ENCODE data around the gene FAM153A. TPM values are rescaled to one million over a fixed set of nuclear protein-coding genes. Genes with fewer than 3 reads are reported as not detected.
"Not testable (repeated sequence)": the region's sequence is repeated elsewhere in the genome, so short reads cannot be mapped to it uniquely, and the experiment has no call there.

Gene FAM153A
- not detected in 2 replicates for total RNA-seq

- DNase-seq (ENCODE audit: low read depth in 2 of 2), result not testable (repeated sequence)
Measured at GRCh38 chr5:177782792-177783633, at the start of gene FAM153A. Gene FAM153A, minus strand, starts transcription at chr5:177782899.

GRCh38 chr5:177832287-177832686 lies 49.6 kb upstream of the FAM153A start:
- DNase-seq (ENCODE audit: low read depth in 2 of 2), result not testable (repeated sequence)

- not testable (repeated sequence) for DNase-seq (ENCODE audit: low read depth in 2 of 2)
Measured at GRCh38 chr5:177826073-177826472, 43.4 kb upstream of the FAM153A start.

GRCh38 chr5:177824776-177825175 lies 42.1 kb upstream of the FAM153A start:
- DNase-seq (ENCODE audit: low read depth in 2 of 2), result not testable (repeated sequence)

- not testable (repeated sequence) for DNase-seq (ENCODE audit: low read depth in 2 of 2)
Measured at GRCh38 chr5:177822489-177822888, 39.8 kb upstream of the FAM153A start.

DNA sequence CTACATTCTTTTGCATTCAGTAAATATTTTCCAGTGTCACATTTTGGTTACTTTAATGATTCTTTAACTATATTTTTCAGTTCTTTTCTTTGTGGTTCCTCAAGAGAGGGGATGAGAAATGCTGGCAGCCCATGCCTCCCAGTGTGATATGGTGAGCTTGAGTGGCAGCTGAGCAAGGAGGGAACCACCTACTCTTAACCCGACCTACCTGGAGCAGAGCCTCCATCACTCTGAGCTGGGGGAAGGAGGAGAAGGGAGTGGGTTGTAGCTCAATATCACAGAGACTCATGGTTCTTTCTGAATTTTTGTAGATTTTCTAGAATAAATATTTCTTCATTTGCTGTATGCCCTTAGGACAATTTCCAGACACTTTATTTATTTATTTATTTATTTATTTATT lies 37.0 kb upstream of the FAM153A start:
- DNase-seq (ENCODE audit: low read depth in 2 of 2), result not testable (repeated sequence)

DNA sequence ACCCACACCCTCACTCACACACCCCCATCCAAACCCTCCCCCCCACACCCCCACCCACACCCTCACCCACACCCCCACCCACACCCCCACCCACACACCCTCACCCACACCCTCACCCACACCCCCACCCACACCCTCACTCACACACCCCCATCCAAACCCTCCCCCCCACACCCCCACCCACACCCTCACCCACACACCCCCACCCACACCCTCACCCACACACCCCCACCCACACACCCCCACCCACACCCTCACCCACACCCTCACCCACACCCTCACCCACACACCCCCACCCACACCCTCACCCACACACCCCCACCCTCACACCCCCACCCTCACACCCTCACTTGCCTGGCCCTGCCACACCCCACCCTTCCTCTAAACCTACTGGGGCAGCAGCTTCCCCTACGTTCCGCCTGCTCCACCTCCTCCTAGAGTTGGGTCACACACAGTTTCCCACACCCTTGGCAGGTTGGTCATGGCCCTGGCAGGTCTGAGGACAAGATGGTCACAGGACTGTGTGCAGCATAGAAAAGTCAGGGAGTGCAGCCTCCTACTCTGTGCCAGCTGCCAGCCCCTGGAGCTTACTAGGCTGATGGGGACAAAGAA lies 30.2 kb upstream of the FAM153A start:
- not testable (repeated sequence) for DNase-seq (ENCODE audit: low read depth in 2 of 2)

GRCh38 chr5:177812160-177812743 lies 29.6 kb upstream of the FAM153A start:
- DNase-seq (ENCODE audit: low read depth in 2 of 2), result not testable (repeated sequence)

GRCh38 chr5:177809209-177809913 lies 26.7 kb upstream of the FAM153A start:
- DNase-seq (ENCODE audit: low read depth in 2 of 2), result not testable (repeated sequence)

DNA sequence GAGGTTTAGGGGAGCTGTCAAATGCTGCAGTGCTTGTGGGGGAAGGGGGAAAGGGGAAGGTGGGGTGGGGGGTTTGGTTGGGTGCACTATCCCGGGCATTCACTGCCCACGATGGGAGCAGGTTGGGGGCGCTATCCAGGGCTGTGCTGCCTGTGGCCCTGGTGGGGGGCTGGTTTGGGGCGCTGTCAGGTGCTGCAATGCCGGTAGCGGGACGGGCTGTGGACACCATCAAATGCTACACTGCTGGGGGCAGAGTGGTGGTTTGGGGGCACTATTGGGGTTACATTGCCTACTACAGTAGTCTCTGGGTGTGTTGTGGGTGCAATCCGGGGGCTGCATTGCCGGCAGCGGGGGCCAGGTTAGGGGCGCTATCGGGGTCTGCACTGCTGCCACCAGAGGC lies 25.7 kb upstream of the FAM153A start:
- DNase-seq (ENCODE audit: low read depth in 2 of 2), result not testable (repeated sequence)

- DNase-seq (ENCODE audit: low read depth in 2 of 2), result not testable (repeated sequence)
Measured at GRCh38 chr5:177807265-177807664, 24.6 kb upstream of the FAM153A start.

DNA sequence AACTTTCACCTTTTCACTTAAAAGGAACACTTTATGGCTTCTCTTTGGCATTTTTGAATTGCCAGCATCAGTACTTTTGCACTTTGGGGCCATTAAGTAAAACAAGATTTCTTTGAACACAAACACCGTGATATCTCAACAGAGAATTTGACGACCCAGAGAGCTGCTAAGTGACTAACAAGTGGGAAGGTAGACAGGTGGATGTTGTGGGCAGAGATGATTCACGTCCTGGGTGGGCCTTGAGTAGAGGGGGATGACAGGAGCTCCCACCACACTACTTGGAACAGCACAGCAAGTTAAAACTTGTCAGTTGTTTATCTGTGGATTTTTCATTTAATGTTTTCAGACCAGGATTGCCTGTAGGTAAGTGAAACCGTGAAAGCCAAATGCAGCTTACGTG lies 18.7 kb upstream of the FAM153A start:
- not testable (repeated sequence) for DNase-seq (ENCODE audit: low read depth in 2 of 2)

DNA sequence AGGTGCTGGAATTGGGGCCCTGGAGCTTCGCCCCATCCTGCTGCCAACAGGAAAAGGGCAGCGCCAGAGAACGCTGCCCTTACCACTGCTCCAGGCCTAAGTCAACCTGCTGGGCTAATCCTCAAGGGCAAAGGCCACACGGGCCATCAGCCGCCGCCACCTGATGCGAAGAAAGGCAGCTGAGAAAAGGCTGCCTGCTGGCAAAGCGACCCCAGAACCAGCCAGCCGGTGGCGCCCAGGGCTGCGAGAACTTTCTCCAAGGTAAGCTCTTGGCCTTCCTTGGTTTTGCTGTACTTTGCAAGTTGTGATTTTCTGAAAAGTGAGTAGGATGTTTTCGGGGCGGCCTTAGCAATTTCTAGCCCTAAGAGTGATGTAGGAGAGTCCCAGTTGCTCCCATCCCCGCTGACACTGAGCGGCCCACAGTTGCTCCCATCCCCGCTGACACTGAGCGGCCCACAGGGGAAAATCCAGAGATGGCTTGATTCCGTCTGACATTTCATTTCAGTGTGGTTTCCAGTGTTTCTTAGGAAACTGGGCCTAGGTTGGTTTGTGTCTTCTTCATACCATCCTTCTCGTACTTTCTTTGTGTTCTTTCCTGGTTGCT lies 15.6 kb upstream of the FAM153A start:
- not testable (repeated sequence) for DNase-seq (ENCODE audit: low read depth in 2 of 2)

- DNase-seq (ENCODE audit: low read depth in 2 of 2), result not testable (repeated sequence)
Measured at GRCh38 chr5:177793272-177793671, 10.6 kb upstream of the FAM153A start.

GRCh38 chr5:177791649-177792048 lies 8.9 kb upstream of the FAM153A start:
- not testable (repeated sequence) for DNase-seq (ENCODE audit: low read depth in 2 of 2)

DNA sequence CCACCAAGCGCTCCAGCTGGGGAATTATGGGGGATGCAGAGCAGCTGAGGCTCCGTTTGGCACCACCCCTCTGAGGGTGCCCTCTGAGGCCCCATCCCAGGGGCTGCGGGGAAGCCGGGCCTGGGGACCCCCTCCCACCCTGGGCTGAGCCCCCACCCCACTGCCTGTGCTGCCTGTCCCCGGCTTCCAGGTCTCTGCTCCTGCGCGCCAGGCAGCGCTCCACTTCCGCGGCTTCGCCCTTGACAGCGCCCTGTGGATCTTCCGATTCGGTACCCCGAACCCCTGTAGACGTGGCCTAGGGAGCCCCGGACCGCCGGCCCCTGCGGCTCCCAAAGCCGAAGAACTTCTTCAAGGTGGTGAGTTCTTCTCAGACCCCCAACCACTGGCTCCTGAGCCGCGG lies 530 bp downstream of the FAM153A start:
- not testable (repeated sequence) for DNase-seq (ENCODE audit: low read depth in 2 of 2)

DNA sequence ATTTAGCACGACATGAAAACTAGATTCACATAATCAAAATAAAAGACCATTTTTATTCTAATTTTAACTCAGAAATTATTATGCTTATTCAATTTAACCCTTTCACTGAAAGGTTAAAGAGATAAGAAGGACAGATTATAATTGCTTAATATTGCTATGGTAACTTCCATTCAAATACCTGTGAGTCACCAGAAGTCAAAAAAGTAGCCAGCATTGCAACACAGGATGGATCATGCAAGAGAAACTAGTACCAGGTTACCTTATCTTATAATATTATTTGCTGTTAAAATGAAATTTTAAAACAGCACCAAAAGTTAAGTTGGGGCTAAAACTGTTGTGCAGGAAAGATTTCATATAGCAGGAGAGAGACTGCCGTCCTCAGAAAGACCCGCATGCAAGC lies 11.5 kb downstream of the FAM153A start:
- DNase-seq (ENCODE audit: low read depth in 2 of 2), result not testable (repeated sequence)

DNA sequence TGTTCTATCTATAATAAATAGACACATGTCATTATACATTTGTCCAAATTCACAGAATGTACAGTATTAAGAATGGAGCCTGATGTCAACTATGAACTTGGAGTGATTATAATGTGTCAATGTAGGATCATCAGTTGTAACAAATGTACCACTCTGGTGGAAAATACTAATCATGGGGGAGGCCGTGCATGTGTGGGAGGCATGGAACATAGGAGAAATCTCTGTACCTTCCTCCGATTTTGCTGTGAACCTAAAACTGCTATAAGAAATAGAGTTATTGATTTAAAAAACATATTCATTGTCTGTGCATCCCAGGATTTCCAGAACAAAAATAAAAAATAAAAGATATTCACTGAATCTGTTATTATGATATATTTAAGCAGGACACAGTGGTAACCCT lies 12.1 kb downstream of the FAM153A start:
- DNase-seq (ENCODE audit: low read depth in 2 of 2), result not testable (repeated sequence)

GRCh38 chr5:177763737-177764508 lies 18.8 kb downstream of the FAM153A start:
- DNase-seq (ENCODE audit: low read depth in 2 of 2), result not testable (repeated sequence)

- not testable (repeated sequence) for DNase-seq (ENCODE audit: low read depth in 2 of 2)
Measured at GRCh38 chr5:177760954-177761353, 21.7 kb downstream of the FAM153A start.

Data from lung microvascular endothelial cell (primary cell).